Adrenal gland (tissue), 5 donors: ENCODE measurements around the gene CXCL12.

ENCODE experiments used
- POLR2A ChIP-seq, 2 donors: fragments of 450-650 bp; IDR thresholded peaks; one replicate each; pipeline ENCODE4 v1.6.1; 2017; ENCODE audit warnings: antibody characterized with exemption in 2 of 2, mild to moderate bottlenecking in 2 of 2, moderate library complexity in 1 of 2
- TF ChIP-seq, protein P1 (sequence below), 6 experiments: fragments of 450-650 bp in 4 of 6; fragments of 200-600 bp in 2 of 6; sonication (generic) in 1 of 6; IDR thresholded peaks; 1 replicate in 5 of 6; 2 replicates in 1 of 6; pipeline versions ENCODE4 v1.5.1 to v1.8.0; 2016 to 2021; ENCODE audit warnings: antibody characterized with exemption in 6 of 6, mild to moderate bottlenecking in 2 of 6, moderate library complexity in 1 of 6
- donor health status: DM: no; HTN: no; CAD: no.

DNA sequence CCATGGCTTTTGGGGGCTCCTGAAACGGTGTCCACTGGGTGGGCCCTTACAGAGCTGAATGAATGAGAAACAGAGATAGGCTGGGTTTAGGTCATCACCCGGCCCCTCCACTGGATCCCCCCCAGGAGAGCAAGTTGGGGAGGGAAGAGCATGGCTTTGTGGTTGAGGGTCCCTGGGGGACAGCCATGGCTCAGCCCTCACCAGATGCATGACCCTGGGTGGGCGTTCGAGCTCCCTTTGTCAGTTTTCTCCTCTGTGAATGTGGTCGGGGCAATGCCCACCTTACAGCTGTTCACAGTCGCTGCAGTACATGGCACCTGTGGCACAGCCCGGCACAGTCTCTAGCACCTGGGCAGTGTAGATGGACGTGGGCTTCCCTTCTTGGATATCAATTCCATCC lies 40.6 kb upstream of the CXCL12 start:
- no peak for TF ChIP-seq POLR2A (IDR thresholded peaks at IDR 0.05)
- TF ChIP-seq, protein P1, sequence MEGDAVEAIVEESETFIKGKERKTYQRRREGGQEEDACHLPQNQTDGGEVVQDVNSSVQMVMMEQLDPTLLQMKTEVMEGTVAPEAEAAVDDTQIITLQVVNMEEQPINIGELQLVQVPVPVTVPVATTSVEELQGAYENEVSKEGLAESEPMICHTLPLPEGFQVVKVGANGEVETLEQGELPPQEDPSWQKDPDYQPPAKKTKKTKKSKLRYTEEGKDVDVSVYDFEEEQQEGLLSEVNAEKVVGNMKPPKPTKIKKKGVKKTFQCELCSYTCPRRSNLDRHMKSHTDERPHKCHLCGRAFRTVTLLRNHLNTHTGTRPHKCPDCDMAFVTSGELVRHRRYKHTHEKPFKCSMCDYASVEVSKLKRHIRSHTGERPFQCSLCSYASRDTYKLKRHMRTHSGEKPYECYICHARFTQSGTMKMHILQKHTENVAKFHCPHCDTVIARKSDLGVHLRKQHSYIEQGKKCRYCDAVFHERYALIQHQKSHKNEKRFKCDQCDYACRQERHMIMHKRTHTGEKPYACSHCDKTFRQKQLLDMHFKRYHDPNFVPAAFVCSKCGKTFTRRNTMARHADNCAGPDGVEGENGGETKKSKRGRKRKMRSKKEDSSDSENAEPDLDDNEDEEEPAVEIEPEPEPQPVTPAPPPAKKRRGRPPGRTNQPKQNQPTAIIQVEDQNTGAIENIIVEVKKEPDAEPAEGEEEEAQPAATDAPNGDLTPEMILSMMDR (IDR thresholded peaks at IDR 0.05), result no peak
